KG1 (cell line): ENCODE results near the gene TIGD6.

Experiments
- DNase-seq: peaks from one replicate; lab custom pipeline; 2025; lab: John Stamatoyannopoulos, UW

The TIGD6 gene

DNA sequence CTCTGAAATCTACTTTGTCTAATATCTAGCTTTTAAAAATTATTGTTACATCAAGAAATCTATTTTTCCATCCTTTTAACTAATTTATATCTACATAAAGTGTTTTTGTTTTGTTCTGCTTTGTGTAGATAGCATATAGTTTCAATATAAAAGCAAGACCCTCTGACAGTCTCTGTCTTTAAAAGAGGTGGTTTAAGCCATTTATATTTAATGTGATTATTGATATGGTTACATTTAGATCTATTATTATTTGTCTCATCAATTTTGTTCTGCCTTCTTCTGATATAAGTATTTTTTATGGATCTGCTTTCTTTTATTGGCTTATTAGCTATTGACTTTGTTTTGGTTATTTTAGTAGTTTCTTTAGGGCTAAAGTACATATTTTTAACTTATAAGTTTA, 16.1 kb upstream of the TIGD6 start:
- DNase-seq = no peak

DNA sequence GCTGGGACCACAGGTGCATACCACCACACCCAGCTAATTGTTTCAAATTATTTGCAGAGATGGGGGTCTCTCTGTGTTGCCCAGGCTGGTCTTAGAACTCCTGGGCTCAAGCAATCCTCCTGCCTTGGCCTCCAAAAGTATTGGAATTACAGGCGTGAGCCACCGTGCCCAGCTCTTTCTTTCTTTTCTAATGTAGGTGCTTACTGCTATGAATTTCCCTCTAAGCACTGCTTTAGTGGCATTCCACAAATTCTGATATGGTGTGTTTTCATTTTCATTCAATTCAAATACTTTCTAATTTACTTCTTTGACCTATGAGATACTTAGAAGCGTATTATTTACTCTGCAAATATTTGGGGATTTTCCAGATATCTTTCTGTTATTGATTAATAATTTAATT, 15.0 kb upstream of the TIGD6 start:
- no peak for DNase-seq

DNA sequence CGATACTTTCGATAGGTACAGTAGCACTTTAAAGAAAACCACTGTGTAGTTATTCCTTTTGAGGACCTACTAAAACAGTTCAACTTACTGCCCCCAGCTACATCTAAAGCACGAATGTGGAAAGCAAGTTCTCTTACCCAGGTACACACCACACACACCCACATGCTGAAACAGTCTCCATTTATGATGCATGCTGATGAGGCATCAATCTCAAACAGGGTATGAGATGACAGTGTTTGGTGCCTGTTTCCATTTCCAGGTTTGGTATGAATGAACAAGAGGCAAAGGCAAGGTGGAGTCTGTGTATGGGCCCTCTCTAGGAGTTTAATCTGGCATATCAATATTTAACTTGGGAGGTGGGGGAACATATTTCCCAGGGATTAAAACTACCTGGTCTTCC, 14.0 kb upstream of the TIGD6 start:
- no peak for DNase-seq

DNA sequence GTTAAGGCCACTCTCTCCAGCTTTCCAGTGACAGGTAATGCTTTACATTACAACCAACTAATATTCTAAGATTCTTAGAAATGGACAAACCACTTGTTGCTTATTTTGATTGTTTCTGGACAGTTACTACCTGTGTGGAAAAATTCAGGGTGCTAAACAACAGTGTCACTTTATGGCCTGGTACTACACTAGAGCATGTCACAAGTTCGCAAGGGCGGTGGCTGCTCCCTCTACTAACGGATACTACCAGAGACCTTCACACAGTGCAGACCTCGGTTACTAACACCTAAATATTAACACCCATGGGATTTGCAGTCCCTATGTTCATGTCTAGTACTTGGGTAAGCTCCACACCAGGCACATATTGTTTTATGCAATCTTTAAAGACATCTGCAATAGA, 13.5 kb upstream of the TIGD6 start:
- no peak for DNase-seq

DNA sequence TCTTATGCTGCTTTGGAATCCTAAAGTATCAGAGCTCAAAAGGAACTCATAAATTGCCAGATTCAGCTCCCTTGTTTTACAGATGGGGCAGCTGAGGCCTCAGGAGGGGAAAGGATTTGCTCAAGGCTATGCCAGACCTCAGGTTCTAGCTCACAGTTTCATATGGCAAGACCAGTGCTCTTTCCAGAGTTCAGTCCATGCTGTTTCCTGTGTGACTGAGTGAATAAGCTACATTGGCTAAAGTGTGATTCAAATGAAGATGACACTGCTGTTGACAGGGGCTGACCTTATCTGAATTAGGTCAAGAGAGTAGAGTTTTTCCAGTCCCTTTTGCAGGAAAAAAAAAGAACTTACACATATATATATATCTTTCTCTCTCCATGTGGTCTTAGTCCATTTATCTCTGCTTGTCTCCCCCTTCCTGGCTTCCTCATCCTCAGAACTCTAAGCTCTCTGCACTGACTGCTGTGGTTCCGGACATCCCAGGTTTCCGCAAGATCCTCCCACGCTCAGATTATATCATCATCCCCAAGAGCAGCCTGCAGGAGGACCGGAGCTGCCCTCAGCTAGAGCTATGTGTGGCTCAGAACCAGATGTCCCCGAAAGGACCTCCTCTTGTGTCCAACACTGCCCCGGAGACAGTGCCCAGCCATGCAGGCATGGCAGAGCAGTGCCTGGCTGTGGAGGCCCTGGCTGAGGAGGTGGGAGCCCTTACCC, 9.4 kb upstream of the TIGD6 start:
- no peak for DNase-seq

DNA sequence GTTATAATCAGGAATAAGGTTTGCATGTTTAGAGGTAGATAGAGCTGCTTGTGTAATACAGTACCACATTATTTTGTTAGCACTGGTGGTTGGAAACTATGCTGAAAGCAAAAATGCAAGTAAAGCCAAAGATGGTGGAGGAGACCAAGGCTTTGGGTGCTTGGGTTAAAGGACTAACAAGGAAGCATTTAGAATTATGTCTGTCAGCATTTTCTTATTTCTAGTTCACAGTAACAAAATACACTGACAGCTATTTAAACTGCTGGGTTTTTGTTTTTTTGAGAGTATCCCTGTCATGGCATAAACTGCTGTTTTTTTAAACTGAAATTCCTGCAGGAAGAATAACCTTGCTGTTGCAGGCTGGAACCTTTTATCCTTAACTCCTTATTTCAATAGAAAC, 6.6 kb upstream of the TIGD6 start:
- no peak for DNase-seq

DNA sequence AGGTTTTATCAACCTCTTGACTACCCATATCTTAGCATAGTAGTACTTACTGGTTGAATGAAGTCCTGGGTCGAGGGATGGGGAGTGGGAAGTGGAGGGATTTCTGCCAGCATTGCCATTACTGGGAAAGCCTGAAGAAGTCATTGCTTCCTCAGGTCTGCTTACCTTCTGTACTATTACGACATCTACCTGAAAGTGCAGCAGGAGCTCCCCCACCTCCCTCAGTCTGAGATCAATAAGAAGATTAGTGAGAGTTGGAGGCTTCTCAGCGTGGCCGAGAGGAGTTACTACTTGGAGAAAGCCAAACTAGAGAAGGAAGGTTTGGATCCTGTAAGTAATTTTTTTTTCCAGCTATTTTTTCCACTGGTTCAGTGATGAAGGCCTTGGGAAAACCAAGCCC, 5.9 kb upstream of the TIGD6 start:
- no peak for DNase-seq

DNA sequence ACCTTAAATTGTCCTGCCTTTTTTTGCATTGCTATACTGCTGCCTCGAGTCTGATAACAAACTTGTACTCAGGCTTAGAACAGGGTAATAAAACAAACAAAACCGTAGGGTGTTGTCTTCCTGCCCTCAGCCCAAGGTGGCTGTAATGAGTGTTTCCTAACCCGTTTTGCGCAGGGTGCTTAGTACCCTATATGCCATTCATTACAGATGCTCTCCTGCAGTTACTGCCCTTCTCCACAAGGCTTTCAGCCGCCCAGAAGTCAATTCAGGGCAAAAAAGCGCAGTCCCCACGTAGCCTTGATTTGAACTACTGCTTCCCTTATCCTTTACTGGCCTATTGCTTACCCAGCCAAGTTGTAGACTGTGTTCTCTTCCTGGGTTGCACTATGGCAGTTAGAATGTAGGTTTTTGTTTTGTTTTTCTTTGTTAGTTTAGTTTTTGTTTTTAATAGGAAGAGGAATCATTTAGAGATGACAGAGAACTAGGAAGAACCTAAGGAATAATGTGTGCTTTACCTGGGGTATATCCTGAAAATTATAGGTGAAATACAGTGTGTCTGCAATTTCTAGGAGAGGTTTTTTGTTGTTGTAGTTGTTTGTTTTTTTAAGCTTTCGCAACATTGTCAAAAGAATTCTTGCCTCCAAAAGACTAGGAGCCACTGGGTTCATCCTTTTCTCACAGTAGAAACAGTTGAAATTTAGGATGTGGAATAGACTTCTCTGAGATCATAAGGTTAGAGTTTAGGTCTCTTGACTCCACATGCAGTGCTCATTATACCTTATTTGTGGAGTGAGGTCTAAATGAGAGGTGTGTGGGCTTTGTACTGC, 1.4 kb upstream of the TIGD6 start:
- DNase-seq = peak; percentile 10

DNA sequence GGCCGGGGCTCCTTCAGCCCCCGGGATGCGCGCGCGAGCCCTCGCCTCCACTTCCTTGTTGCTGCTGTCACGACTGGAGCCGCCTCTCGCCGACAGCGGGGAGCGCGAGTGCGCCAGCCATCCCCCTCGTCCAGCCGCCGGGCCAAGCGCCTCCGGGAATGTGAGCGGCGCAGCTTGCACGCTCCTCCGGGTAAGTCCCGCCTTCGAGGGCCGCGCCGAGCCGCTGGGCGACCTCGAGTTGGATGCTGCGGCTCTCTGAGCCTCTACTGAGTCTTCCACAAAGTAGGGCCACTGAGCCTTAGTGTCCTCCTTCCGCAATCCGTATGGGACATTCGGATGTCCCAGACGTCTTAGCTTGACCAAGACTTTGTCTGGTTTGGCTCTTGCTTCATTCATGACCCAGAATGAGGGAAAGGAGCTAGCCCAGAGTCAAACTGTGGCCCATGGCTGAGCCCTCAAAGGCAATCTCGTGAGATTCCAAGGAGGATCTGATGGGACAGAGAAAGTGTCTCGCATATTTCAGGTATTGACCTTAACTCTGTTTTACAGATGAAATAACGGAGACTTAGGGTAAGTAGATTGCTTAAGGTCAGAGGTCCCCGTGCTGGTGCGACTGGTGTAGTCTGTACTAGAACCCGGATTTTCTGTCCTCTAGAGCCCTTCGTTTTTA, 671 bp upstream of the TIGD6 start:
- no peak for DNase-seq

DNA sequence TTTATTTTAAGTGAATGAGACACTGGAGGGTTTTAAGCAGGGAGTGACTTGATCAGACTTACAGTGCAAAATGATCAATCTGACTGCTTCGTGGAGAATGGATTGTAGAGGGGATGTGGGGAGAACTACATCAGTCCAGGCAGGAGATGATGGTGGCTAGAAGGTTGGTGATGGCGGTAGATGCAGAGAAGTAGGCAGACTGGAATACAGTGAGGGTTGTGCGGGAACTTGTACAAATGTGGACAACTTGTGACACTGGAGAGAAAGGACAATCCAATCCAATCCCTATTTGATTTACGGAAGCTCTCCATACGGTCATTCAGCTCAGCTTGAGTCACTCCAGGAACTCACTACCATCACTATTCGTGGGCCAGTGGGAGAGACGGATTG, 593 bp downstream of the TIGD6 start:
- DNase-seq = no peak

DNA sequence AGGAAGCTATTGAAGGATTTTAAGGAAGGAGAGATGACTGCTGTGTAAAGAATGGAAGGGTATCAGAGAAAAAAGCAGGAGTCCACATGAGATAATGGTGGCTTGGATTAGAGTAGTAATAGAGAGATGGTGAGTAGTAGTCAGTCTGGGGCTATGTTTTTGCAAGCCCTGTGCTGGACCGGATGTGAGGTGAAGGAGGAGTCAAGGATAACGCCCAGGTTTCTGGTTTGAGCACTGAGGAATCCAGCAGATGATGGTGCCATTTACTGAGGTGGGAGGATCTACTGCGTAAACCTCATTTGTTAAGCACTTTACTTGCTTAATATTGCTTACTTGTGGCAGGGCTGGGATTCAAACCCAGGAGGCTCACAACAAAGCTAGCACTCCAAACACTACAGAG, 1.1 kb downstream of the TIGD6 start:
- no peak for DNase-seq

DNA sequence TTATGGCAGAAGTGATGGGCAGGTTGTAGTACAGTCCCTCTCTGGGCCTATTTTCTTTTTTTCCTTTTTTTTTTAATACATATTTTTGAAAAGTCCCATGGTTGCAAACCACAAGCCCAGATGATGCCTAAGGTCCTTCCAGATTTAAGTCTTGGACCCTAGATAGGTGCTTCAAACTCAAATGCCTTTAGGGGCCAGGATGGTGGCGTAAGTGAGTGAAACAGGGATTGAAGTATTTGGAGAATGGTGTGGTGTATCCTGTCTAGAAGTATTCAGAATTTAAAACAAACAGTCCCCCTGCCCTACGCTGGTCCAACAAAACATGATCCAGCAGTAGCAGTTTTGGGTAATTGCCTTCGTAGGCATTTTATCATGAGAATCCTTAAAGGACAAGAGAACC, 2.2 kb downstream of the TIGD6 start:
- DNase-seq = no peak

DNA sequence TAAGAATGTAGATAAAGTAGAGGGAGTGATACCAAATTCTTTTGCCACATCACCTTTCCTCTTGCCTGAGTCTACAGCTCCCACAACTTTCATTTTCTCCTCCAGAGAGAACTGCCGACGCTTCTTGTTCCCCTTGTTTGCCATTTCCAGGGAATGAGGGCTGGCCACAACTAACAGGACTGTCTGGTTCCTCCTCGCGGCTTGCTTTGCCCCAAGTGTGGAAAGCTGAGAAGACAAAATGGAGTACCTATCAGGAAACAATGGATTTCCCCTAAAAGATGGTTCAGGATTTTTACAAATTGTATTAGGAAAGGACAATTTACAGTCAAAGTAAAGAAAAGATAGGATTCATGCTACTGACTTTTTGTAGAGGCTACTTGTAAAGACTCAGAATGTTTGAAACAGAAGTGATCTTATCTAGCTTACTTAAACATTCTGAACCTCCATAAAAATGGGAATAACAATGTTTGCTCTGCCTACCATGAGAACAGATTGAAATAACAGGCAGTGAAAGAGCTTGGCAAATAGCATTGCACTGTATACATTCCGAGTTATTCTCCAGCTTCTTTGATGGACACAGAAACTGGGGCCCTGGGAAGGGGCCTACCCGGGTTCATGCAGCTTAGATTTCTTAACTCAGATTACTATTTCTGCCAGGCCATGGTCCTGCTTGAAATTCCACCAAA, 4.1 kb downstream of the TIGD6 start:
- DNase-seq = no peak

DNA sequence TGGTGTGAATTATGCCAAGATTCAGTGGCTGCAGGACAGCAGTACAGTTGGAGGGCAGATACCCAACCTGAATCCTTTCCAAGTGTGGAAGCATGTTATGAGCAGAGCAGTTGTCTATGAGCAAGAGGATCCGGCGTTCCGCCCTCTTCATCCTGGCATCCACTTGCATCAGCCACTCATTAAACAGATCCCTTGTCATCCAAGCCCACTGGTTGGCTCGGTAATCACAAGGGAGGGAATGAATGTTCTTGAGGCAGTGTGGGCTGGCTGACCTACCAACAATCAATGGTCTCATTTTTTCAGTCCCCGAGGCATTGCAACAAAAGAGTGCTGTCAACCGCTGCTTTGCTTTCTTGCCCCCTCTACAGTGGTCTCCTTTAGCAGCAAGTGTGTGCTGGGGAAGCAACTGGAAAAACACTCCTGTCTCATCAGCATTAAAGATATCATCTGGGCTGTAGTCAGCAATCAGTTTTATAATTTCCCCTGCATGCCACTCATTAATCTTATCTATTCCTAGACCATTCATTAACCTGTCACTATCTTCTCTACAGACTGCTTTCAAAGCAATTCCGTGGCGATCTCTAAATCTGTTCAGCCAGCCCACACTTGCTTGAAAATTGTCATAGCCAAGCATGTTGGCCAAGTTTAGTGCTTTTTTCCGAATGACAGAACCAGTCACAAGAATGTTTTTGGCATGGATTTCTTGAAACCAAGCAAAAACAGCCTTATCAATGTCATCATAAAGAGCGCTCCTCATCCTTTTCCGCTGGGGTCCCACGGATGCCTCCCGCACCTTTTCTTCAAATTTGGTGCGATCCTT, 4.9 kb downstream of the TIGD6 start:
- no peak for DNase-seq

DNA sequence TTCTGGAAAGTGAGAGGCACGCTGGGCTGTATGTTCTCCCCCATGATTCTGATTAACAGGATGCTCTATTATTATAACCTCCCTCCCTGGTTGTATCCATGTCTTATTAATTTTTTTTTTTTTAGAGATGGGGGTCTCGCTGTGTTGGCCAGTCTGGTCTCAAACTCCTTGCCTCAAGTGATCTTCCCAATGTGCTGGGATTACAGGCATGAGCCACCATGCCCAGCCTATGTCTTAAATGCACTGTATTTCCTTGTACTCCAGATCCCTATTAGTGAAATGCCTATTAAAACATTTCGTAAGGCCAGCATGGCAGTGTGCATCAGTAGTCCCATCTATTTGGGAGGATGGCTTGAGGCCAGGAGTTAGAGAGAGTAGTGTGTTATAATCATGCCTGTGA, 7.0 kb downstream of the TIGD6 start:
- DNase-seq = no peak

DNA sequence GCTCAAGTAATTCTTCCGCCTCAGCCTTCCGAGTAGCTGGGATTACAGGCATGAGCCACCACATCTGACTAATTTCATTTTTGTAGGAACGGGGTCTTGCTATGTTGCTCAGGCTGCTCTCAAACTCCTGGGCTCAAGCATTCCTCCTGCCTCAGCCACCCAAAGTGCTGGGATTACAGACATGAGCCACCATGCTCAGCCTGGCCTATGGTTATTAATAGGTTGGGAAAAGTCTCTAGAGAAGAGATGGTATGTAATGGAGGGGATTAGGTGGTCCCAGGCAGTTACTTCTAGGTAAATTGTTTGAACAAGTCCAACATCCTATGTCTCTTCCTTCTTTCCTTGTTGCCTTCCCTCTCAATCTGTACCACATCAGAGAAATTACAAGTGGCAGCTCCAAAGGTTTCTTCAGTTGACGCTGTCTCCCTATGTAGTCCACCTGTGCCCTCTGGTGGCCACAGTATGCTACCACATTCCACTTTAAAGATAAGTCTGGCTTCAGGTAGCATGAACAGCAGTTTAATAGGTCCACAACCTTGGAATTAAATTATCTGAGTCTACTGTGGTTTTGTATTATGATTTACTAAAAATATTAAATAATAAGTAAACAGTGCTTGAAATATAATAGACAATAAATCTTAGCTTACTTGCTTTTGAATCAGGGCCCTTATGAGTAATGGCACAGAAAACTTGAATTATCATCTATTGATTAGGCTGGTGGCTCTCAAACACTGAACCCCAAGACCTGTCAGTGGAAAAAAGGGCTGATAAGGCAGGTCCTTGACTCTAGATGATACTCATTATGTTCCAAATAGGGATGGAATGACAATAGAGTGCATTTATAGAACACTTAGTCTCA, 9.7 kb downstream of the TIGD6 start:
- no peak for DNase-seq

DNA sequence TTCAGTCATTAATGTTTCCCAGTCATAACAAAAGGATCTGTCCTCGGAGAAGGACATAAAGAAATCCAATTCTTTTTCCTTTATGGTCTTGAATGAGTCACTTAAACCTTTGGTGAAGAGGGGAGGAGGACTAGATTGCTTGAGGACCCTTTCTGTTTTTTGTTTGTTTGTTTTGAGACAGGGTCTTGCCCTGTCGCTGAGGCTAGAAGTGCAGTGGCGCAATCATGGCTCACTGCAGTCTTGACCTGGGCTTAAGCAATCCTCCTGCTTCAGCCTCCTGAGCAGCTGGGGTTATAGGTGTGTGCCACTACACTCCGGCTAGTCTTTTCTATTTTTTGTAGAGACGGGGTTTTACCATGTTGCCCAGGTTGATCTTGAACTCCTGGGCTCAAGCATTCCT, 12.3 kb downstream of the TIGD6 start:
- no peak for DNase-seq

DNA sequence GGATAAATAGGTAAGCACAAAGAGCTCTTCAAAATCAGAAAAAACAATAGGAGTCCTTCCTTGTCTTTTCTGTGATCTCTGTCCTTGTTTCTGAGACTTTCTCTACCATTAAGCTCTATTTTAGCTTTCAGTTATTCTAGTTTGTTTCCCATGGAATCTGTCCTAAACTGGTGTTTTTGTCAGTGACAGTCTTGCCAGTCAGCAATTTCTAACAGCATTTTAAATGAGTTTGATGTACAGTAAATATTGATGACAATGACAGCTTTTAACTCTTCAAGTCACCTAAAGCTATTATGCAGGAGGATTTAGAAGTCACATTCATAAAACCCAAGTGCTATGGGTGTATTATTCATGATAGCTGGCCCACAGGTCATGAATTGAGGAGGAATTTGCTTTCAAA, 17.9 kb downstream of the TIGD6 start:
- no peak for DNase-seq

DNA sequence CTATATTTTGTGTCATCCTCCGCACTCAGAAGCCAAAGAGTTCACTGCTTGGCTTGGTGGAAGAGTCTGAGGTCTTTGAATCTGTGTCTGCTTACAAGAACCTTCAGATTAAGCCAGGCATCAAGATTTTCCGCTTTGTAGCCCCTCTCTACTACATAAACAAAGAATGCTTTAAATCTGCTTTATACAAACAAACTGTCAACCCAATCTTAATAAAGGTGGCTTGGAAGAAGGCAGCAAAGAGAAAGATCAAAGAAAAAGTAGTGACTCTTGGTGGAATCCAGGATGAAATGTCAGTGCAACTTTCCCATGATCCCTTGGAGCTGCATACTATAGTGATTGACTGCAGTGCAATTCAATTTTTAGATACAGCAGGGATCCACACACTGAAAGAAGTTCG, 19.2 kb downstream of the TIGD6 start:
- no peak for DNase-seq

DNA sequence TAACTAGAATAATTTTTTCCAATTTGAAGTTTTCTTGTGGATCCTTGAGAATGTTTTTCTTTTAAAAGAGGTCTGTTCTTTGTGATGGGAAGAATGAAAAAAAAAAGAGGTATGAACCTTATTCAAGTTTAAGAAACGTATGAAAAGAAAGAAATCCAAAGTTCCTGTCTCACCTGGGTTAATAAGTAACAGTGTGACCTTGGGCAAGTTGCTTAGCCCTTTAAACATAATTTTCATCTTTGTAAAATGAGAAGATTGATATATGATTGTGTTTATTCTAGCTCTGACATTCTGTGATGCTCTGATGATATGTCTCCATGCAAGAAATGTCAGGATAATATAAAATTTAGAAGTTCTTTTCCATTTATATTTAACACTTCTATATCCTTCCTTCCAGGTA, 20.6 kb downstream of the TIGD6 start:
- no peak for DNase-seq

DNA sequence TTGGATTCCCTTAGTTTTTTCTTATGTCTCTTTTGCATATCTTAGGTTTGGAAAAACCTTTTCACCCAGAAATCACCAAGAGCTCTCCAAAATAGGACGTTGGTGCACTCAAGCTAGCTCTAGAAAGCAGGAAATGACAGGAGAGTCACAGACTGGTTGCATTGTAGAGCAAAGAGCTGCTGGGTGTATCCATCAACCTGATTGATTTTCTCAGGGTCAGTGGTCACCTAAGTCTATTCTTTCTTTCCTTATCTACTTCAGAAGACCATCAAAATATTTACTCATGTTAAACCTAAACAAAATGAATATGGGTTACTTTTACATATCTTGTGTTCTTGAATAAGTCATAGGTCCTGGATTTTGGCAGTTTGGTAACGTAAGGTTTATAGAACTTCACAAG, 25.0 kb downstream of the TIGD6 start:
- no peak for DNase-seq
